T-helper 1 cell treated with Interleukin-12 subunit alpha and Interleukin-12 subunit beta and Interleukin-4 antibody, amounts not matched to agents 30 ng/mL and 1 ng/mL, for 36 hours (primary cell): ENCODE data around the gene RBPJL. TPM values are rescaled to one million over a fixed set of nuclear protein-coding genes. Genes with fewer than 3 reads are reported as not detected.

ENCODE experiments used
- intact Hi-C: fragments of 100-400 bp; cut with micrococcal nuclease; formaldehyde crosslinking; loops from one replicate; pipeline ENCODE4 v1.15.1; 2024
- total RNA-seq: library from RNA; stranded (reverse); gene quantifications from 2 replicates; pipeline ENCODE4 v1.2.3, GENCODE V29; 2022

Gene RBPJL
- total RNA-seq: 0.17 TPM in 1 of 2 replicates, not detected in the other

GRCh38 chr20:45306431-45306982 is at the start of gene RBPJL:
Gene RBPJL (plus strand): TSS chr20:45306840. CDS start chr20:45306923, 83 bp downstream.
- intact Hi-C loops: loop anchor here (1.0 kb wide), 1 partner anchor 465 kb away; no protein-coding TSS in a partner anchor

GRCh38 chr20:45257161-45257560 is 49.5 kb upstream of the RBPJL start:
- intact Hi-C loops: no loop called here

GRCh38 chr20:45257711-45258110 is 48.9 kb upstream of the RBPJL start:
- intact Hi-C loops: no loop called here

- intact Hi-C loops: no loop called here
Measured at GRCh38 chr20:45258259-45258658, 48.4 kb upstream of the RBPJL start.

- intact Hi-C loops: no loop called here
Measured at GRCh38 chr20:45258664-45259063, 48.0 kb upstream of the RBPJL start.

- intact Hi-C loops: no loop called here
Measured at GRCh38 chr20:45263556-45264266, 42.9 kb upstream of the RBPJL start.

GRCh38 chr20:45266977-45267376 is 39.7 kb upstream of the RBPJL start:
- intact Hi-C loops: no loop called here

GRCh38 chr20:45268531-45268930 is 38.1 kb upstream of the RBPJL start:
- intact Hi-C loops: no loop called here

GRCh38 chr20:45269056-45269455 is 37.6 kb upstream of the RBPJL start:
- intact Hi-C loops: no loop called here

GRCh38 chr20:45269754-45270270 is 36.8 kb upstream of the RBPJL start:
- intact Hi-C loops: no loop called here

GRCh38 chr20:45275338-45275737 is 31.3 kb upstream of the RBPJL start:
- intact Hi-C loops: no loop called here

GRCh38 chr20:45279992-45280391 is 26.6 kb upstream of the RBPJL start:
- intact Hi-C loops: no loop called here

- intact Hi-C loops: no loop called here
Measured at GRCh38 chr20:45282700-45283550, 23.7 kb upstream of the RBPJL start.

- intact Hi-C loops: no loop called here
Measured at GRCh38 chr20:45283551-45284057, 23.0 kb upstream of the RBPJL start.

- intact Hi-C loops: no loop called here
Measured at GRCh38 chr20:45288376-45288775, 18.3 kb upstream of the RBPJL start.

GRCh38 chr20:45288860-45289259 is 17.8 kb upstream of the RBPJL start:
- intact Hi-C loops: no loop called here

- intact Hi-C loops: loop anchor here (1.0 to 5.0 kb wide), 3 partner anchors 152 to 378 kb away; partner anchors contain the start of gene PABPC1L
Measured at GRCh38 chr20:45289942-45290676, 16.5 kb upstream of the RBPJL start.

GRCh38 chr20:45290677-45291355 is 15.8 kb upstream of the RBPJL start:
- intact Hi-C loops: loop anchor here (1.0 to 5.0 kb wide), 6 partner anchors 153 to 480 kb away; partner anchors contain the start of gene PABPC1L

GRCh38 chr20:45291526-45291925 is 15.1 kb upstream of the RBPJL start:
- intact Hi-C loops: loop anchor here (1.0 to 5.0 kb wide), 5 partner anchors 195 to 480 kb away; partner anchors contain the start of gene PABPC1L

- intact Hi-C loops: loop anchor here (5.0 kb wide), 1 partner anchor 380 kb away; the partner anchor contains the start of gene PABPC1L
Measured at GRCh38 chr20:45292343-45292742, 14.3 kb upstream of the RBPJL start.
